Midbrain (tissue), 1 donor: ENCODE measurements around the gene MEIOB.
"Not testable (repeated sequence)": the region's sequence is repeated elsewhere in the genome, so short reads cannot be mapped to it uniquely, and the experiment has no call there.

Experiments
- DNase-seq: peaks from one replicate; lab custom pipeline; 2025; lab: John Stamatoyannopoulos, UW

Gene MEIOB

GRCh38 chr16:1907226-1907860 is 35.4 kb upstream of the MEIOB start:
- no peak for DNase-seq

- DNase-seq = no peak
Measured at GRCh38 chr16:1906846-1907165, 34.8 kb upstream of the MEIOB start.

GRCh38 chr16:1906055-1906845 is 34.3 kb upstream of the MEIOB start:
- no peak for DNase-seq

- DNase-seq = no peak
Measured at GRCh38 chr16:1903845-1904840, 32.2 kb upstream of the MEIOB start.

DNA sequence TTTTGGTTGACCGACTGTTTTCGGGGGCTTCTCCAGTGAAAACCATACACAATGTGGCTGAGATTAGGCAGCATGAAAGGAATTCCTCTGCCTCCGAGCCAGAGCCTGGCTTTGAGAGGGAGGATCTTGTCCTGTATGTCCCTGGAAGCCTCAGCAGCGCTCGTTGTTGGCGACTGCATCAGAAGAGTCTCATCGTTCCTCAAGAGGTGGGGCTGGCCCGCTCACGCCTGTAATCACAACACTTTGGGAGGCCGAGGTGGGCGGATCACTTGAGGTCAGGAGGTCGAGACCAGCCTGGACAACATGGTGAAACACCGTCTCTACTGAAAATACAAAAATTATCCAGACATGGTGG is 31.2 kb upstream of the MEIOB start:
- DNase-seq = no peak

DNA sequence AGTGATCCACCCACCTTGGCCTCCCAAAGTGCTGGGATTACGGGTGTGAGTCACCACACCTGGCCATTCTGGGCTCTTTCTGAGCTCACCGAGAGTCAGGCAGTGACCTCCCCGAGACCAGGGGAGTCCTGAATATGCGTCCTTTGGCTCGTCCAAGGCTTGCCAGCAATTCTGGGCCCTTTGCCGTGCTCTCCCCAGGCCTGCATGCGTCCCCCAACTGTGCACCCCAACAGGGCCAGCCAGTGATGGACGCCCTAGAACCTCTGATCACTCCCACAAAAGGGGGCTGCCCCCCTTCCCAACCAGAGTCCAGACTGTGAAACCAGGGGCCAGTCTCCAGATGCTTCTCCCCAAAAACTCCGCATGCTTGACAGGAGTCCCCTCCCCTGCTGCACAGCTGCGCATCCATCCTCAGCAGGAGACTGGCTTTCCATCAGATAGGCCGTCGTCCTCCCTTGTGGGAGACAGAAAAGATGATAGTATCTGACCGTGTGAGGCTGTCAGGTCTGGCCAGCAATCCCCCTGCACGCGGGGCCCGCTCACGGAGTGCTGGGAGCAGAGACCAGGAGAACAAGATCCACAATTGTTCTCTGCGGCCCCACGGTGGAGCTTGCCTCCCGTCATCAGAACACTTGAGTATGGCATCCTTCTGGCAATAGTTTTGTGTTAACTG is 30.7 kb upstream of the MEIOB start:
- no peak for DNase-seq

GRCh38 chr16:1900452-1900774 is 28.4 kb upstream of the MEIOB start:
- no peak for DNase-seq

DNA sequence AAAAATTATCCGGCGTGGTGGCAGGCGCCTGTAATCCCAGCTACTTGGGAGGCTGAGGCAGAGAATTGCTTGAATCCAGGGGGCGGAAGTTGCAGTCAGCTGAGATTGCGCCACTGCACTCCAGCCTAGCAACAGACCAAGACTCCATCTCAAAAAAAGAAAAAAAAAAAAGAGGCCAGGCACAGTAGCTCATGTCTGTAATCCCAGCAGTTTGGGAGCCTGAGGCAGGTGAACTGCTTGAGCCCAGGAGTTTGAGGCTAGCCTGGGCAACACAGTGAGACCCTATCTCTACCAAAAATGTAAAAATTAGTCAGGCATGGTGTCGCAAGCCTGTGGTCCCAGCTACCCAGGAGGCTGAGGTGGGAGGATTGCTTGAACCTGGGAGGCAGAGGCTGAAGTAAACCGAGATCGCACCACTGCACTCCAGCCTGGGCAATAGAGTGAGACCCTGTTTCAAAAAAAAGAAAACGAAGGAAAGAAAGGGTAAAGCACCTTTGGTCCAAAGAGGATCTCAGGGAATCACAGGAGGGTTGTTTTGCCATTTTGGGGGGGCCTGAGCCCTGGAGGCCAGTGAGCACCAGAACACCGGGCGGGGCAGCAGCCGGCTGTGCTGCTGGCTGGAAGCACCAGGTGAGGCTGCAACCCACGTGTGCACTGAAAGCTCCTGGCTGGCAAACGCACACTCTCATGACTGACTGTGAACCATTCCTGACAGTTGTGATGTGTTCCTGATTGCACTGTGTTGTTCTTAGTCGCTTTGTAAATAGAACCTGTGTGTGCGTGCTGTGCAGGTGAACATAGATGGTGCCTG is 27.9 kb upstream of the MEIOB start:
- no peak for DNase-seq

DNA sequence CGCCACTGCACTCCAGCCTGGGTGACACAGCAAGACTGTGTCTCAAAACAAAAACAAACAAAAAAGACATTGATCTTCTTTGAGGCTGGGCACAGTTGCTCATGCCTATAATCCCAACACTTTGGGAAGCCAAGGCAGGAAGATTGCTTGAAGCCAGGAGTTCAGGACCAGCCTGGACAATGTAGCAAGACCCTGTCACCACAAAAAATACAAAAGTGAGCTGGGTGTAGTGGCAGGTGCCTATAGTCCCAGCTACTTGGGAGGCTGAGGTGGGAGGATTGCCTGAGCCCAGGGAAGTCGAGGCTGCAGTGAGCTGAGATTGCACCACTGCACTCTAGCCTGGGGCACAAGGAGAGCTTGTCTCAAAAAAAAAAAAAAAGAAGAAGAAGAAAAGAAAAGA is 25.7 kb upstream of the MEIOB start:
- DNase-seq = not testable (repeated sequence)

- DNase-seq = no peak
Measured at GRCh38 chr16:1895949-1896675, 24.1 kb upstream of the MEIOB start.

- DNase-seq = no peak
Measured at GRCh38 chr16:1895068-1895467, 23.1 kb upstream of the MEIOB start.

GRCh38 chr16:1890708-1891050 is 18.7 kb upstream of the MEIOB start:
- DNase-seq = no peak

- DNase-seq = no peak
Measured at GRCh38 chr16:1890024-1890707, 18.2 kb upstream of the MEIOB start.

GRCh38 chr16:1887711-1888354 is 15.9 kb upstream of the MEIOB start:
- no peak for DNase-seq

DNA sequence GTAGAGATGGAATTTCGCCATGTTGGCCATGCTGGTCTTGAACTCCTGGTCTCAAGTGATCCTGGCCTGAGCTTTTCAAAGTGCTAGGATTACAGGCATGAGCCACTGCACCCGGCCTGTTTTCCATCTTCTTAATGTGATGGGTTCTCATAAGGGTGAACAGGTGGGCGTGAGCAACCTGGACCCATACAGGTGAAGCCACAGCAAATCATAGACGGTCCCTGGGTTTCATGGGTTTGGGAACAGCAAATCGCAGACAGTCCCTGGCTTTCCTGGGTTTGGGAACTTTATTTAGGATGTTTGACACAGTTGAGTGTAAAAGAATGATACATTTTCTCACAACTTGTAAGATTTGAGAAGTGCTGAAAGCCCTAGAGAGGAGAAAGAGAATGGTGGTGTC is 12.9 kb upstream of the MEIOB start:
- no peak for DNase-seq

DNA sequence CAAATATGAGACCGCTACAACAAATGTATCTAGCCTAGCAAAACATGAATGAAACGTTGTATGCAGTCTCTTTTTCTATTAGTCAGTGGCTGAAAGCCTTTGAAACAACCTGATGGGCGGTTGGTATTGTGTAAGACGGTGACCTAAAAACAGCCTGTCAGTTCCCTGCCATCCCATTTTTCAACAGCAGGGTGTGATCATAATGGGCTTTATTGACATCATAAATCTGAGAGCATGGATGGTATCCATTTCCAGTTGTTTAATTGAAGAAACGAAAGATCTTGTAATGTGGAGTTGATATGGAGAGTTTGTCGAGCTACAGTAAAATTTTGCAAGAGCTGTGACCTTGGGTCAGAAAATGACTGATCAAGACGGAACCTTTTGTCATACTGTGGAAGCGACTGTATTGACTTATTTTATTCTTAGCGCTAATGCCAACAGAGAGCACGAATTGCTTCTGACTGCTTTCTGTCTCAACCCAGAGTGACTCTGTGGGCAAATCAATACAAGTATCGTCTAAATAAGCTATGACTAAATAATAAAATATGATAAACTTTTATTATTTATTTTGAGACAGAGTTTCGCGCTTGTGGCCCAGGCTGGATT is 12.3 kb upstream of the MEIOB start:
- DNase-seq = no peak

DNA sequence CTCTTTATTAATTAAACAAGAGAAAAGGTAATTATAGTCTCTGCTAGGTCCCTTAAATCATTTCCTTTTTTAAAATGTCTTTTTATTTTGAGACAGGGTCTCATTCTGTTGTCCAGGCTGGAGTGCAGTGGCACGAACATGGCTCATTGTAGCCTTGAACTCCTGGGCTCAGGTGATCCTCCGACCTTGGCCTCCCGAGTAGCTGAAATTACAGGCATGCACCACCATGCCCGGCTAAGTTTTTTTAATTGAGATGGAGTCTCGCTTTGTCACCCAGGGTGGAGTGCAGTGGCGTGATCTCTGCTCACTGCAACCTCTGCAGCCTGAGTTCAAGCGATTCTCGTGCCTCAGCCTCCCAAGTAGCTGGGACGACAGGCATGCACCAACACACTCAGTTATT is 9.2 kb upstream of the MEIOB start:
- not testable (repeated sequence) for DNase-seq

DNA sequence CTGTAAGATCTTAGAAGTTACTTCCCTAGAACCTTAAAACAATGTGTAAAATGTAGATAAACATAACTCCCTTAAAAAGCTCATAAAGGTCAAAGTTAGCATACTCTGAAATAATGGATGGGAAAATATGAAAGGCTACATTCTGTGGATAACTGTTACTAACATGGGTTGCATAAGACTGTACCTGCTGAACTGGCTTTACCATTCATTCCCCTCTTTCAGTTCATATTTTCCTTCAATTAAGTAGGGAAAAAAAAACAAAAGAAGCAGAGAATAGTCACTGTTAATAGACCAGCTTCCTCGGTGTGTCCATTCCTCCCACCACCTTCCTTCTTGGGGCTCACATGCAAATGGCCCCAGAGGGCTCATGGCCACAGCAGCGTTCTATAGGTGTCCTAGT is 7.5 kb upstream of the MEIOB start:
- no peak for DNase-seq

DNA sequence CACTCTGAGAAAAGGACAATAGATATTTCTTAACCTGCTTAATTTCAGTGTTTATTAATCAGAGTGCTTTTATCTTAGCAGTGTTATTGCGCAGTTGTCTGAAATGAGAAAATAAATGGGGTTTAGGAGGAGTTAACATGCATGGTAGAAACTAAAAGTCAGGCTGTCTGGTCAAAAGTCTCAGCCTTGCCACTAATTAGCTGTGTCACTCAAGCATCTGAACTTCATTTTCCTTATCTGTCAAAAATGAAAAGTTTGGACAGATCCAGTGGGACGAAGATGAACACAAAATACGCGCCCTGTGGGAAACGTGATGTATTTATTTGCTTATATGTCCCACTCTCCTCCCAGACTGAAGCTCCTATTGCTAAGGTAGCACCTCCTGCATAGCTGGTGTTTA is 6.3 kb upstream of the MEIOB start:
- no peak for DNase-seq
